Measurements from ENCODE around the gene TEAD2.
A peak's percentile ranks its signal among the peaks of the same experiment; 100 is the strongest.

TEAD2 gene

DNA sequence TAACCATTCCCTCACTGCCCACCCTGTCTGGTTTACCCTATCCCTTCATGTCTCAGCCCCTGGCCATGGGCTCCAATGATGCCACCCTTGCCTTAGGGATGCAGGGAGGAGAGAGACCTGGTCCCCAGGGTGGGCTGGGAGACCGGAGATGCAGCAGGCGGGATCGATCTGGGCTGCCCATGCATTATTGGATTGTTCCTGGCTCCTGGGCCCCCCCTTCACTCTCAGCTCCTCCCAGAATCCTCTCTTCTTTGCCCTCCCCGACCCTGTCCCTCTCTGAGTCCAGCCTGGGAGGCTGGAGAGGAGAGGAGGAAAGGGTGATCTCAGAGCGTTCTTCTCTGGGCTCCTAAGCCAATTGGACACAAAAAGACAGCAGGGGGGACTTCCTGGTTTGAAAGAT lies 31.7 kb upstream of the TEAD2 start:
- Histone ChIP-seq H3K4me3 (ENCODE audit: insufficient read length, low read depth) (no peak overlapping the region), H3K9ac (ENCODE audit: insufficient read length, low read depth) (no peak overlapping the region), H3K27me3 (ENCODE audit: insufficient read depth, insufficient read length) (no peaks in the 10 kb centered on the region), H3K9me3 (ENCODE audit: insufficient read depth, low read length) (no peaks in the 10 kb centered on the region), H3K4me1 (ENCODE audit: insufficient read depth, insufficient read length) (peaks cover 22% of the 10 kb centered on the region), H3K36me3 (ENCODE audit: insufficient read depth, insufficient read length, low read length) (no peaks in the 10 kb centered on the region)
- no peak for TF ChIP-seq ZNF274 (IDR thresholded peaks at IDR 0.05; ENCODE audit: low read depth, low read length)
- DNase-seq (ENCODE audit: low read depth, low spot score) = no peak

DNA sequence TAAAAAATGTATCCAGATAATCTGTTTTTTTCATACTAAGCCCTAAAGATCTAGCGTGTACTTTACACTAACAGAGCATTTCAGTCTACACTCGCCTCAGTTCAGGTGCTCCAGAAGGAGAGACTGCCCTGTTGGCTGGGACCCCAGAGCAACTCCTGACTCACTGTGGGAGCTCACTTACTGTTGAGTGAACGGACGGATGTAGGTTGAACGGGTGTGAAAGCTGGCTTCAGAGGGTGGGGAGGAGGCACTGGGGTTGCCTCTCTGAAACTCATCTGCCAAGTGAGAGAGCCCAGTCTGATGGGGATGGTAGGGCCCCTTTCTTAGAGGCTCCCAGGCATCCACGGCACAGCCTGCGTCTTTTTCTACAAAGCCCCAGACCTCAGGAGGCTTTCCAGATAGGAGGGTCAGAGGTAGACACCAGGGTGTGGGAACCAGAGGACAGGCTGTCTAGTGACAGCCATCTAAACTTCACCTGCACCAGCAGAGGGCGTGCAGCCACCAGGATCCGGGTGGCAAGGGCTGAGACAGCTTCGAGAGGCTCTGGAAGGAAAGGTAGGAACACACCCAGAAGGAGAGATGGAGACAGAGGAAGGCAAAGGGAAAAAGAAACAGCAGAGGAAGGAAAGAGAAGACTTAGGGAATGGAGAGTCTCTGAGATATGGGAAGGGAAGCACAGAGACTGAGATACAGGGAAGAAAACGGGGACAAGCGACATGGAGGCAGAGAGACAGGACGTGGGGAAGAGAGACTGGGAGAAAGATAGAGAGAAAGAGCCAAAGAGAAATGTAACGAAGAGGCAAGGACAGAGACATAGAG lies 29.6 kb upstream of the TEAD2 start:
- H3K9ac ChIP-seq (ENCODE audit: insufficient read length, low read depth) = no peak overlapping the region
- H3K9me3 ChIP-seq (ENCODE audit: insufficient read depth, low read length) = no peaks in the 10 kb centered on the region
- no peak for TF ChIP-seq YY1 (IDR thresholded peaks at IDR 0.05; ENCODE audit: insufficient read depth, insufficient read length)
- no peak for TF ChIP-seq ZNF274 (IDR thresholded peaks at IDR 0.05; ENCODE audit: low read depth, low read length)
- no peak for TF ChIP-seq SUZ12 (IDR thresholded peaks at IDR 0.05; ENCODE audit: extremely low read depth, insufficient read depth, insufficient read length)
- H3K36me3 ChIP-seq (ENCODE audit: insufficient read depth, insufficient read length, low read length) = no peaks in the 10 kb centered on the region
- H3K4me1 ChIP-seq (ENCODE audit: insufficient read depth, insufficient read length) = peaks cover 14% of the 10 kb centered on the region
- no peaks in the 10 kb centered on the region for H3K27me3 ChIP-seq (ENCODE audit: insufficient read depth, insufficient read length)
- peak; percentile 40 for DNase-seq (ENCODE audit: low read depth, low spot score)
- no peak overlapping the region for H3K4me3 ChIP-seq (ENCODE audit: insufficient read length, low read depth)

DNA sequence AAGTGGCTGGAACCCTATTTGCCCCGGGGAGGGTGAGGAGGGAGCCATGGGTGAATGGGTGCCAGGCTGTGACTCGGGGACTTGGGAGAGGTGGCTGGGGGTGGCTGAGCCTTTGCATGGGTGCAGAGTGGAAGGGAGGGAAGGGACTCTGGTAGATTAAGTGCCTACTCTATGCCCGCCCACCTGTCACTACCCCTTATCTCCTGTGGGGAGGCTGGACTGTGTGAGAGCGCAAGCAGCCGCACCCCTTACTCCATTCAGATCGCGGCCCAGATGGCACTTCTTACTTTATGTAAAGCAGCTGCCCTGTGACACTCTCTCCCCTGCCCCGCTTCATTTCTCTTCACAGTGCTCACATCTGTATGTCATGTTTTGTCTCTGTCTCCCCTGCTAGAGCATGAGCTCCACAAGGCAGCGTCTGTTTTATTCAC lies 28.7 kb upstream of the TEAD2 start:
- Histone ChIP-seq H3K27me3 (ENCODE audit: insufficient read depth, insufficient read length) (no peaks in the 10 kb centered on the region), H3K9ac (ENCODE audit: insufficient read length, low read depth) (no peak overlapping the region), H3K4me3 (ENCODE audit: insufficient read length, low read depth) (no peak overlapping the region), H3K9me3 (ENCODE audit: insufficient read depth, low read length) (no peaks in the 10 kb centered on the region), H3K4me1 (ENCODE audit: insufficient read depth, insufficient read length) (peaks cover 14% of the 10 kb centered on the region), H3K36me3 (ENCODE audit: insufficient read depth, insufficient read length, low read length) (no peaks in the 10 kb centered on the region)
- DNase-seq (ENCODE audit: low read depth, low spot score) = no peak
- no peak for TF ChIP-seq YY1 (IDR thresholded peaks at IDR 0.05; ENCODE audit: insufficient read depth, insufficient read length)
- no peak for TF ChIP-seq SUZ12 (IDR thresholded peaks at IDR 0.05; ENCODE audit: extremely low read depth, insufficient read depth, insufficient read length)
- TF ChIP-seq ZNF274 (IDR thresholded peaks at IDR 0.05; ENCODE audit: low read depth, low read length) = no peak

DNA sequence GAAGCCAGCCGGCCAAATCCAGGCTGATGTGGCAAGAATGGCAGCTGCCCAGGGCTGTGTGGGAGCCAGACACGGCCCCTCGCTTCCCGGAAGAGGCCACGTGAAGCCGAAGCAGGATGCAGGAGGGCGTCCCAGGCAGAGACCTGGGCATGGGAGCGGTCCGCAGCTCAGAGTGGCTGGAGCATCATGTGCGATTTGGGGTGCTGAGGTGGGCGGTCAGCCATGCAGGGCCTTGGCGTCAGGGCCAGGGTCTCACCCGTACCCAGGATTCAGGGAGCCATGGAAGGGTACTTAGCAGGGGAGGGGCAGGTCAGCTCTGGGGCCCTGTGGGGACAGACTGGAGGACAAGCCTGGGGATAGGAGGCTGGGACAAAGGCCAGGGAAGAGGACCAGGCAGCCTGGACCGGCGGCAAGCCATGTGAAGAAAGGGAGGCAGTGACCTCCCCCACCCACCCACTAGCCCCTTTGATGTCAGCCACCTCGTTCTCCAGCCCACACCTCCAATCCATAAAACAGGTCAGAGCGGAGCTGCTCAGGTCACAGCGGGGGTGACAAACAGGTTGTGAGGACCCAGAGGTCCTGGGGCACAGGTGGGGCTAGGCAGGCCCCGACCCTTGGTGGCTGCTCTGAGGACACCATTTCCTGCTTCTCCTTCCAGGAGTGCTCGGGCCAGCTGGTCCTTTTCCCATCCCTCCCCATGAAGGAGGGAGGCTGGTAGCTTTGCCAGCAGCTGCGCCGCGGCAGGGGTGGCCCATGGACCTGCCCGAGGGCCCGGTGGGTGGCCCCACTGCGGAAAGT lies 28.1 kb upstream of the TEAD2 start:
- Histone ChIP-seq H3K9ac (ENCODE audit: insufficient read length, low read depth) (no peak overlapping the region), H3K27me3 (ENCODE audit: insufficient read depth, insufficient read length) (no peaks in the 10 kb centered on the region), H3K36me3 (ENCODE audit: insufficient read depth, insufficient read length, low read length) (no peaks in the 10 kb centered on the region), H3K4me1 (ENCODE audit: insufficient read depth, insufficient read length) (peaks cover 13% of the 10 kb centered on the region), H3K9me3 (ENCODE audit: insufficient read depth, low read length) (no peaks in the 10 kb centered on the region), H3K4me3 (ENCODE audit: insufficient read length, low read depth) (no peak overlapping the region)
- no peak for DNase-seq (ENCODE audit: low read depth, low spot score)
- TF ChIP-seq SUZ12 (IDR thresholded peaks at IDR 0.05; ENCODE audit: extremely low read depth, insufficient read depth, insufficient read length) (no peak), ZNF274 (IDR thresholded peaks at IDR 0.05; ENCODE audit: low read depth, low read length) (no peak), YY1 (IDR thresholded peaks at IDR 0.05; ENCODE audit: insufficient read depth, insufficient read length) (no peak)

DNA sequence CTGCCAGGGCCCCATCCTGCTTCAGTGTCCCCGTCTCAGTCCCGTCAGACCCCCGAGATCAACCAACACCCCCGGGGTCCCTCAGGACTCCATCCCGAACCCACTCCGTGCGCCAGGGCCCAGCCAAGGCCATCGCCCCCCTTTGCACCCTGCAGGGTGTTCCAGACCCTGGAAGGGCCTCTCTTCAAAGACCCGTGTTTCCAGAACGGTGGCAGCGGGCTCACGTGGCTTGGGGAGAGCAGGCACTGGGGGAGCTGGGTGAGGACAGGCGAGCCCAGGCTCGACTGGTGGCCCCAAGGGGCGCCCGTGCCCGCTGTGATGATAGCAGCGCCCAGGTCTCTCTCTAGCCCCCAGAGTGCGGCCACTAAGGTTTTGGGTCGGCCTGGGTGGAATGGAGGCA lies 27.2 kb upstream of the TEAD2 start:
- no peak for DNase-seq (ENCODE audit: low read depth, low spot score)
- Histone ChIP-seq H3K36me3 (ENCODE audit: insufficient read depth, insufficient read length, low read length) (no peaks in the 10 kb centered on the region), H3K9ac (ENCODE audit: insufficient read length, low read depth) (no peak overlapping the region)

DNA sequence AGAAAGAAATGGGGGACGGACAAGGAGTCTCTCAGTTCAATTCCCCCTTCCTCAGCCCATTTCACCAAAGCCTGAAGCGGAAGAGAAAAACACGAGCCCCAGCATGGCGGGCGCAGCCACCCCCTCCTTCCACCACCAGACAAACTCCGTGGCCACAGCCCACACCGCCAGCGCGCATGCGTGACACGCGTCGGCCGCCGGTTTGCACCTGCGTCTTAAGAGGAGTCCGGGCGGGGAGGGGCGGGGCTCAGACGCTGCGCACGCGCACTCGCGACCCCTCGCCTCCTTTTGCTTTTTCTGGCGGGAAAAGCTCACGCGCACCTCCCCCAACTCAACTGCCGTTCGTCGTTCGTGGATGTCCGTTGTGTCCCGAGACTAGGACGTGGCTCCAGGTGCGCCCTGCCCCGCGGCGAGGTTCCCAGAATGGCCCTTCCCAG lies 25.7 kb upstream of the TEAD2 start, which contains the start of gene KASH5:
TSS of gene KASH5 (plus strand) at position 314 of the 437 bp plus-strand sequence. CDS start 2,635 bp downstream, outside the sequence.
- TF ChIP-seq YY1 (IDR thresholded peaks at IDR 0.05; ENCODE audit: insufficient read depth, insufficient read length) = no peak
- no peak for TF ChIP-seq SUZ12 (IDR thresholded peaks at IDR 0.05; ENCODE audit: extremely low read depth, insufficient read depth, insufficient read length)
- TF ChIP-seq ZNF274 (IDR thresholded peaks at IDR 0.05; ENCODE audit: low read depth, low read length) = no peak
- no peaks in the 10 kb centered on the region for H3K36me3 ChIP-seq (ENCODE audit: insufficient read depth, insufficient read length, low read length)
- peaks cover 5% of the 10 kb centered on the region for H3K4me1 ChIP-seq (ENCODE audit: insufficient read depth, insufficient read length)
- 0 out of 2 replicates have a peak, but pooled peaks cover under 1% of the 10 kb centered on the region for H3K9me3 ChIP-seq (ENCODE audit: insufficient read depth, low read length)
- H3K27me3 ChIP-seq (ENCODE audit: insufficient read depth, insufficient read length) = no peaks in the 10 kb centered on the region
- no peak within 1 kb of the TSS for H3K9ac ChIP-seq (ENCODE audit: insufficient read length, low read depth)
- peak; percentile 25 for DNase-seq (ENCODE audit: low read depth, low spot score)
- no peak within 1 kb of the TSS for H3K4me3 ChIP-seq (ENCODE audit: insufficient read length, low read depth)

More for the DNA sequence above, 27.2 kb upstream of the TEAD2 start:
- Histone ChIP-seq H3K4me1 (ENCODE audit: insufficient read depth, insufficient read length) (peaks cover 10% of the 10 kb centered on the region), H3K4me3 (ENCODE audit: insufficient read length, low read depth) (no peak overlapping the region), H3K9me3 (ENCODE audit: insufficient read depth, low read length) (no peaks in the 10 kb centered on the region), H3K27me3 (ENCODE audit: insufficient read depth, insufficient read length) (no peaks in the 10 kb centered on the region)
- TF ChIP-seq ZNF274 (IDR thresholded peaks at IDR 0.05; ENCODE audit: low read depth, low read length) = no peak
- no peak for TF ChIP-seq YY1 (IDR thresholded peaks at IDR 0.05; ENCODE audit: insufficient read depth, insufficient read length)
- no peak for TF ChIP-seq SUZ12 (IDR thresholded peaks at IDR 0.05; ENCODE audit: extremely low read depth, insufficient read depth, insufficient read length)

DNA sequence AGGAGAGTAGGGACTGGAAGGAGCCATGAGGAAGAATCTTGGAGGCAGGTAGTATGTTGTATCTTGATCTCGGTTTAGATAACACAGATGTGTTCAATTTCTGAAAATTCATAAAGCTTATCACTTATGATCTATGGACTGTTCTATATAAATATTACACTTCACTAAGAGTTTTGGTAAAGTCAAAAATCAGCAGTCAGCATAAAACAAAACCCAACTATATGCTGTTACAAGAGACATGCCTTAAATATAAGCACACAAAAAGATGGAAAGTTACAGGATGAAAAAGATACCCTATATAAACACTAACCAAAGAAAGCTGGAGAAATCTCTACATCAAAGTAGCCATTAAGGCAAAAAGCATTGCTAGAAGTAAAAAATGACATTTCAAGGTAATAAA lies 21.4 kb upstream of the TEAD2 start:
- Histone ChIP-seq H3K4me1 (ENCODE audit: insufficient read depth, insufficient read length) (no peaks in the 10 kb centered on the region), H3K9ac (ENCODE audit: insufficient read length, low read depth) (no peak overlapping the region), H3K4me3 (ENCODE audit: insufficient read length, low read depth) (no peak overlapping the region), H3K36me3 (ENCODE audit: insufficient read depth, insufficient read length, low read length) (no peaks in the 10 kb centered on the region), H3K27me3 (ENCODE audit: insufficient read depth, insufficient read length) (no peaks in the 10 kb centered on the region), H3K9me3 (ENCODE audit: insufficient read depth, low read length) (peaks cover 11% of the 10 kb centered on the region)
- TF ChIP-seq YY1 (IDR thresholded peaks at IDR 0.05; ENCODE audit: insufficient read depth, insufficient read length) (no peak), ZNF274 (IDR thresholded peaks at IDR 0.05; ENCODE audit: low read depth, low read length) (no peak), SUZ12 (IDR thresholded peaks at IDR 0.05; ENCODE audit: extremely low read depth, insufficient read depth, insufficient read length) (no peak)
- no peak for DNase-seq (ENCODE audit: low read depth, low spot score)

Data from NT2/D1 (cell line).